AG10803 (cell line): ENCODE measurements around the gene CCDC47.

Source experiments
- DNase-seq: peaks from one replicate; pipeline ENCODE4 v3.0.0; 2010; ENCODE audit warnings: low read depth
- H3K4me3 ChIP-seq: 2 replicates; pipeline ENCODE4 v1.5.1; 2011; ENCODE audit warnings: mild to moderate bottlenecking, low read length, control low read depth
- TF ChIP-seq, protein P1 (sequence below): conservative IDR thresholded peaks from 2 replicates; pipeline ENCODE4 v1.5.1; 2011; ENCODE audit warnings: mild to moderate bottlenecking, low read length, control low read depth, inconsistent platforms

CCDC47 gene

DNA sequence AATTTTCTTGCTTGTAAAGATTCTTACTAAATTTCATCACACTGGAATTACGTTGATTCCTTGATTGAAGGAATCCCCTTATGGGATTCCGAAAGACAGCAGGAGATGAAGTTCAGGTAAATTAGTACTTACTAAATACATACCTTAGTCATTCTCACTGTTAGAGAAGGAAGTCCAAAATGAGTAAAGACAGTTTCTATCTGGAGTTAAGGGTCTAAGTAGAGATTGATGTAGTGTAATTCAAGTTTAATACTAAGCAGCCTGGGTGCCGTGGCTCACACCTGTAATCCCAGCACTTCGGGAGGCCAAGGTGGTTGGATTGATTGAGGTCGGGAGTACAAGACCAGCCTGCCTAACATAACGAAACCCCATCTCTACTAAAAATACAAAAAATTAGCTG is 10.1 kb upstream of the CCDC47 start:
- H3K4me3 ChIP-seq = no peak overlapping the region
- TF ChIP-seq, protein P1, sequence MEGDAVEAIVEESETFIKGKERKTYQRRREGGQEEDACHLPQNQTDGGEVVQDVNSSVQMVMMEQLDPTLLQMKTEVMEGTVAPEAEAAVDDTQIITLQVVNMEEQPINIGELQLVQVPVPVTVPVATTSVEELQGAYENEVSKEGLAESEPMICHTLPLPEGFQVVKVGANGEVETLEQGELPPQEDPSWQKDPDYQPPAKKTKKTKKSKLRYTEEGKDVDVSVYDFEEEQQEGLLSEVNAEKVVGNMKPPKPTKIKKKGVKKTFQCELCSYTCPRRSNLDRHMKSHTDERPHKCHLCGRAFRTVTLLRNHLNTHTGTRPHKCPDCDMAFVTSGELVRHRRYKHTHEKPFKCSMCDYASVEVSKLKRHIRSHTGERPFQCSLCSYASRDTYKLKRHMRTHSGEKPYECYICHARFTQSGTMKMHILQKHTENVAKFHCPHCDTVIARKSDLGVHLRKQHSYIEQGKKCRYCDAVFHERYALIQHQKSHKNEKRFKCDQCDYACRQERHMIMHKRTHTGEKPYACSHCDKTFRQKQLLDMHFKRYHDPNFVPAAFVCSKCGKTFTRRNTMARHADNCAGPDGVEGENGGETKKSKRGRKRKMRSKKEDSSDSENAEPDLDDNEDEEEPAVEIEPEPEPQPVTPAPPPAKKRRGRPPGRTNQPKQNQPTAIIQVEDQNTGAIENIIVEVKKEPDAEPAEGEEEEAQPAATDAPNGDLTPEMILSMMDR = no peak
- no peak for DNase-seq

DNA sequence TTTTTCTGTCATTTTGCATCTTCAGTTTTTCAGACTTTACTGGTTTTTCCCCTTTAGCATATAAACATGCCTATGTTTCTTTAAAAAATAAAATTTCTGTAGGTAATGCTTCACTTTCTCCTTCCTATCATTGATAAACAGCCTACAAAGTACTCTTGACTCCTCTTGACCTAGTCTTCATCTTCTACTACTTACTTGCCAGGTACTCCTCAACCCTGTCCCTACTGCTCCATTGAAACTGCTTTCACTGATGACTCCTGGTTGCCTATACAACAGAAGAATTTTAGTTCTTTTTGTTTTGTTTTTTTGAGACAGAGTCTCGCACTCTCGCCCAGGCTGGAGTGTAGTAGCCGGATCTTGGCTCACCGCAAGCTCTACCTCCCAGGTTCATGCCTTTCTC is 7.5 kb upstream of the CCDC47 start:
- no peak overlapping the region for H3K4me3 ChIP-seq
- no peak for DNase-seq
- TF ChIP-seq, protein P1 = no peak

DNA sequence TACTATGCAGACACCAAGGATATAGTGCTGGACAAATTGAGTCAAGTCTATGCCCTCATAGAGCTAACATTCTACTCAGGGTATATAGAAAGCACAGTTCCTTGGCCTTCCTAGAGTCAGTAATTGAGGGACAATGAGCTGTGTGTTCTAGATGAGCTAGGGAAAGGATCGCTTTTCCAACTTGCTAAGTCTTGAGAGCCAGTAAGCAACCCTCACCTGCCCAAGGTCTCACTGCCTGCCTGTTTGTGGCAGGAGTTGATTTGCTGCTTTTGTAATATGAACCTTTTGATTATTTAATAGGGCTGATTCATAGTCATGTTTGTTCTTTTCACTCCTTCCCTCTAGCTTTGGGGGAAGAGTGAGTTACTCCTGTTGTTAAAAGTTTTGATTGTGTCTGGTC is 7.1 kb upstream of the CCDC47 start:
- H3K4me3 ChIP-seq = no peak overlapping the region
- TF ChIP-seq, protein P1 = no peak
- DNase-seq = no peak

DNA sequence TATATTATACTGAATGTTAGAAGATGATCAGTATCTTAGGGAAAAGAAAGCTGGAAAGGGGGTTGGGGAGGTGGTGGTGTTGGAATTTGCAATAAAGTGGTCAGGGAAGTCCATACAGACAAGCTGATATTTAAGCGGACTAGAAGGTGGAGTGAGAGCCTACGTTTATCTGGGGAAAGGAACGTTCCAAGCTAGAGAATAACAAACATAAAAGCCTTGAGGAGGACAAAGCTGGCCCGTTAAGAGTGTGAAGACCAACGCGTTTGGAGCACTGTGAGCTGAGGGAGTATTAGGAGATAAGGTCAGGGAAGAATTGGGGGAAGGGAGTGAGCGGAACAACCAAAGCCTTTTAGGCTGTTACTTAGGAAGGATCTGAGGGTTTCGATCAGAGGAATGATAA is 2.0 kb upstream of the CCDC47 start:
- TF ChIP-seq, protein P1 = no peak
- DNase-seq = no peak
- peak overlapping the region; percentile 74 for H3K4me3 ChIP-seq

DNA sequence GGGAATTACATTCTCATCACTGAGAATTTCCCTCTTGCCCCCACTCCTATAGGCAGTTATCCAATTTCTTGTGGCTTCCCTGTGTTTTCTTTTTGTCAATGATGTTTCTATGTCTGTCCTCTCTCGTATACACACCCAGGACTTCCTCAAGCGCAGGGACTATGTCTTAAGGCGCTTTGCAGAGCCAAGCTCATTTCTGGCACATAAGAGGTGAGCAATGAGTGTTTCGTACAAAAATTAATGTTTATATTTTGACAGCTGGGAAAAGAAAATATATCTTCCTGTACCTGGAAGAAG is 1.5 kb upstream of the CCDC47 start:
- peak; percentile 17 for DNase-seq
- TF ChIP-seq, protein P1 = no peak
- peak overlapping the region; percentile 74 for H3K4me3 ChIP-seq

DNA sequence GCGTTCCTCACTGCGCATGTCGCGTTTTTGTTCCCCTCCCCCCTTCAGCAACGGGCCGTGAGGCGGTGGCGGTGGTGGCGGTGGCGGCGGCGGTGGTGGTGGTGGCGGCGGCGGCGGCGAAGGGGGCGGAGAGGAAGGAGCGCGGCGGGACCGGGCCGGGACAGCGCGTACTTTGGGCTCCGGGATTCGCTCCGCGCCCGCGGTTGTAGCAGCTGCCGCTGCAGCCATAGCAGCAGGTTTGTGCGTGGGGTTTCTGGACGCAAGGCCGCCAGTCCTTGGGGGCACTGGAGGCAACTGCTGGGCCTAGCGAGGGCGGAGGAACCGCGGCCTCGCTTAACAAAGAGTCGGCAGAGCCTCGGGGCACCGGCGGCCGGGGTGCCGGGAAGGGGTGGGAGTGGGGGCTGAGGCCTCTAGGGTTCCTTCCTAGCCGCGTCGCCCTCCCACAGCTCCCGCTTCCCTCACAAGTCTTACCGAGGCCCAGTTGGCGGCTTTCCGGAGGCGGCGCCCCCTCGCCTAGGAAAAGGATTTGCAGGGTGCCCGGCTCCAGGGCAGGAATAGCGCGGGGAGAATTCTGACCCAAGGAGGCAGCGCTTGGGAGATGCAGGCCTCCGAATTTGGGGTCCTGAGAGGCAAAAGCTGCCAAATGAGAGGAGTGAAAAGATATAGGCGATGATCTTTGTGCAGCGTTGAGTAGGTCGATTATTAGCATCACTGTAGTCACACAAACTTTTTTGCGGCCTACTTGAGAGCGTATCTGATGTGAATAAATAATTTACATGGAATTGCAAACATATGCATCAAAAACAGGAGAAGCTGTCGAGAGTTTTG is 958 bp upstream of the CCDC47 start, which contains the start of gene DDX42:
DDX42 (plus strand) TSS at position 30 of the 828 bp plus-strand sequence. CDS start 12,880 bp downstream, outside the sequence.
- TF ChIP-seq, protein P1 = no peak
- DNase-seq = peak; percentile 65
- peak within 1 kb of the TSS; percentile 94 for H3K4me3 ChIP-seq

DNA sequence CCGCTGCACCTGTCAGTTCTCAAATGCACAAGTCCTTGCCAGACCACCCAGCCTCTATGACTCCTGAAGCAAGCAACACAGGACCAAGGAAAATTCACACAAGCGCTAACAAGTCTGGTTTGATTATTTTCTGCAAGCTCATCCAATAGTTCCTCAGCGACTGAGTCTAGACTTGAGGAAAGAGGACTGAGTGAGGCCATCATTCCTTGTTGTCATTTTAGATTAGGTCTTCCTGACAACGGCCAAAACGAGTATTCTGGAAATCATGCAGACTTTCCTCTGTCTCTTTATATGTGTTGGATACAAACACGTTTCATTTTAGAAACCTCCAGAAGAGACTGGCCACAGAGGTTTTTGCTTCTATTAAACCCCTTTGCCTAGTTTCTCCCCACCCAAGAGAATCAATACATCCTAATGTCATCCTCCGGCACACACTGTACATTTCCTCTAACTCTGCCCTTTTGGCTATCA is 561 bp downstream of the CCDC47 start:
- H3K4me3 ChIP-seq = peak overlapping the region; percentile 94
- TF ChIP-seq, protein P1 = no peak
- peak; percentile 25 for DNase-seq
